SIG-M5 (cell line): Measurements from ENCODE around the gene REXO5.
A peak's percentile ranks its signal among the peaks of the same experiment; 100 is the strongest.
"Not testable (repeated sequence)": the region's sequence is repeated elsewhere in the genome, so short reads cannot be mapped to it uniquely, and the experiment has no call there.

ENCODE experiments used
- DNase-seq: peaks from one replicate; lab custom pipeline; 2025; lab: John Stamatoyannopoulos, UW

Gene REXO5, protein sequence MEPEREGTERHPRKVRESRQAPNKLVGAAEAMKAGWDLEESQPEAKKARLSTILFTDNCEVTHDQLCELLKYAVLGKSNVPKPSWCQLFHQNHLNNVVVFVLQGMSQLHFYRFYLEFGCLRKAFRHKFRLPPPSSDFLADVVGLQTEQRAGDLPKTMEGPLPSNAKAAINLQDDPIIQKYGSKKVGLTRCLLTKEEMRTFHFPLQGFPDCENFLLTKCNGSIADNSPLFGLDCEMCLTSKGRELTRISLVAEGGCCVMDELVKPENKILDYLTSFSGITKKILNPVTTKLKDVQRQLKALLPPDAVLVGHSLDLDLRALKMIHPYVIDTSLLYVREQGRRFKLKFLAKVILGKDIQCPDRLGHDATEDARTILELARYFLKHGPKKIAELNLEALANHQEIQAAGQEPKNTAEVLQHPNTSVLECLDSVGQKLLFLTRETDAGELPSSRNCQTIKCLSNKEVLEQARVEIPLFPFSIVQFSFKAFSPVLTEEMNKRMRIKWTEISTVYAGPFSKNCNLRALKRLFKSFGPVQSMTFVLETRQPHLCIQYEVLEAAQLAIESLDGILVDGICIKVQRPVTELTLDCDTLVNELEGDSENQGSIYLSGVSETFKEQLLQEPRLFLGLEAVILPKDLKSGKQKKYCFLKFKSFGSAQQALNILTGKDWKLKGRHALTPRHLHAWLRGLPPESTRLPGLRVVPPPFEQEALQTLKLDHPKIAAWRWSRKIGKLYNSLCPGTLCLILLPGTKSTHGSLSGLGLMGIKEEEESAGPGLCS

DNA sequence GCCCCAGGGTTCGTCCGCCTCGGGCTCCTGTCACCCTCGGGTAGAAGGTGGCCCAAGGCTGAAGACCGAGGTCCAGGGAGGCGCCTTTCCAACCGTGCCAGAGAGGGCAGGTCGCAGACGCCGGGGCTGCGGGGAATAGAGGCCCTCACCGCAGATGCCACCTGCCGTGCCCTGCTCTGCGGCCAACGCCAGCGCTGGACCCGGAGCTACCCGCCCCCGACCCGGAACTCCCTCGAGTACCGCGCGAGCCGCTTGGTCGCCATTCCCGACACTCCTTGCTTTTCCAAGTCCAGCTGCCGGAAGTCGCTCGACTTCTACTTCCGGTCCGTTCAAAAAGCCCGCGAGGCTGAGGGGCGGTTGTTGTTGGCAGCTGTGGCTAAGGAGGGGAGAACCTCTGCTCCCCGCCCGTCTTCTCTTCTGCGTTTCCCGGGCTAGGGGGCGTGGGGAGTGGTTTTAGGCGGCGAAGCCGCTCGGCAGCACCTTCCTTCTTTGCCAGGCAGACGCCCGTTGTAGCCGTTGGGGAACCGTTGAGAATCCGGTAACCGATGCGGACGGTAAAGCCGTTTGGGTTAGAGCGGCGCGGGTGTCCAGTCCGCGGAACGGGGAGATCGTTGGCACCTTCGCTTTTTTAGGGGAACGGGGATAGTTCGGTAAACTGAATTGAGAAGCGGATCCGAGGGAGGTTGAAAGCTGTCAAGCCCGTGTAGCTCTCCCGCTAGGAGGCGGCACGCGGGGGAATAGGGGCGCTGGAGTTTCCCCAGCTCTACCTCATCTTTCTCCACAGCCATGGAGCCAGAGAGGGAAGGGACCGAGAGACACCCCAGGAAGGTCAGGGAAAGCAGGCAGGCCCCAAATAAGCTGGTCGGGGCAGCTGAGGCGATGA lies at the start of gene REXO5, which contains the start of gene ERI2:
Gene REXO5, plus strand, starts transcription at position 360 of the 883 bp plus-strand sequence. Its CDS starts 427 bp downstream, at position 787.
Gene ERI2, minus strand, starts transcription at position 305 of the 883 bp plus-strand sequence. Its CDS starts 42 bp downstream, at position 263.
- peak; percentile 59 for DNase-seq

DNA sequence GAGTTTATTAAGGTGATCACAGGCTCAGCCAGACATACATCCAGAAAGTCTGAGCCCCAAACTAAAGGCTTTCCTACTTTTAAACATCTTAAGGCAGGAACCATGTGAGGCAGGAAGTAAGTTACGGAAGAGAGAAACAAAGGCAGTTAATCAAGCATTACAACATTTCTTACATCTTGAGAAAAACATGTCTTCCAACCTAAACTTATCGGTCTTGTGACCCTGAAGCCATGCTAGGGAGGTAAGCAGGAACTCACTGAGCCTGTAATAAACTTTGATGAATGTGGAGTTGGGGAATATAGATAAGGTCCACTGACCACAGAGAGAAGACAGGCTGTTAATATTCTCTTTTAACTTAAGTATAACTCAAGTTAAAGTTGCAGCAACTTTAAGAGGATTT lies 46.0 kb upstream of the REXO5 start:
- DNase-seq: no peak

DNA sequence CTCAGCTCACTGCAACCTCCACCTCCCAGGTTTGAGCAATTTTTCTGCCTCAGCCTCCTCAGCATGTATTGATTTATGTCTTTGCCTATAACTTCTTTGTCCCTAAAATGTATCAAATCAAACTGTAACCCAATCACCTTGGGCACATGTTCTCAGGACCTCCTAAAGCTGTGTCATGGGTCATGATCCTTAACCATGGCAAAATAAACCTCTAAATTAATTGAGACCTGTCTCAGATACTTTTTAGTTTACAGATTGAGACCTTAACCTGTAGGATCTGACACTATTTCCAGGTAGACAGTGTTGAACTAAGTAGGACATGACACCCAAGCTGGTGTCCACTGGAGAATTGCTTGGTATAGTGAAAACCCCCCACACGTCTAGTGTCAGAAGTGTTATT lies 45.2 kb upstream of the REXO5 start:
- DNase-seq: no peak

DNA sequence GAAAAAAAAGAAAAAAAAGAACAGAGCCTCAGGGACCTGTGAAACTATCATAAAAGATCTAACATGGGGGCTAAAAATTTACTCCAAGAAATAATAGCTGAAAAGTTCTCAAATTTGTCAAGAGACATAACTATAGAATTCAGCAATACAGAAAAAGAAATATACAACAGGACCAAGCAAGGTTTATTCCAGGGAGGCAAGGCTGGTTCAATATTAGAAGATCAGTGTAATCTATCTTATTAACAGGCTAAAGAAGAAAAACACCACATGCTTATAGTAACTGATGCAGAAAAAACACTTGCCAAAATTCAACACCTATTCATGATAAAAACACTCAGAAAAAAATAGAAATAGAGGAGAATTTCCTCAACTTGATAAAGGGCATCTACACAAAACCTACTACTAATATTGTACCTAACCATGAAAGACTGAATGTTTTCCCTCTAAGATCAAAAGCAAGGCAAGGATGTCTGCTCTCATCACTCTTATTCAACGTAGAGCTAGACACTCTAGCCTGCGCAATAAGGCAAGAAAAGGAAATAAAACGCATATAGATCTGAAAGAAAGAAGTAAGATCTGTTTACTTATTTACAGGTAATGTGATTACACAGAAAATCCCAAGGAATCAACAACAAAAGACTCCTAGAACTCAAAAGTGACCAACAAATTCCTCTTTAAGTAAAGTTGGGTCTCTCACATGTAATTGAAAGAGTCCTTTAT lies 43.8 kb upstream of the REXO5 start:
- no peak for DNase-seq

DNA sequence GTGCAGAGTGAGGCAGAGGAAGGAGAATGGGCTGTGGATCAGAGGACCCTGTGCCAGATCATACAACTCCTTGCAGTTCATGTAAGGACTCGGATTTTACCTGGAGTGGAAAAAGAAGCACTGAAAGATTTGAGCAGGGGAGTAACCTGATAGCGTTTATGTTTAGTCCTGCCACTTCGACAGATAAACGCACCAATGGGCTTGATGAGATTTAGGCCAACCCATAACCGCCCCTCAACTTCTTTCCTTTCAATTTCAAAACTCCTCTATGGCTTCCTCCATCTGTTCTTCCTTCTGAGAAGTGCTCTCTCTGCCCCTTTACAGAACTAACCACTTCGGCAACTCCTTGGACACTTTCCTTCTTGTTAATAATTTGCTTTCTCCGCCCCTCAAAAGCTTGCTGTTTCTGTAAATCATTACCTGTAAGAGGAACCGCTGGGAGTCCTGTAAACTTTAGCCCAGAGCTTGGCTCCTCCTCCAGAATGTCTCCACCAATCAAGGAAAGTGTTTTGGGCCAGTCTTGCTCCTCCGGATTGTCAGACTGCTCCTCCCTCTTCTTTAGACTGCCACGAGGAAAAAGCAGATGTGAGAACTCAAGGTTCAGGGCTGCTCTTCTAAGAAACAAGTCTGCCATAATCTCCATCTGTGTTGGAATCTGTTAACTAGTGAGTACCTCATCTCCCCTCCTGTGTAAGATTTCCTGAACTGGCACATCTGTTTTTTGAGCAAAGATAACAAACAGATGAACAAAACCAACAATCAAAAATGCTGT lies 42.7 kb upstream of the REXO5 start, which contains the start of gene ACSM3:
Gene ACSM3, plus strand, starts transcription at position 554 of the 772 bp plus-strand sequence. CDS start 6,021 bp downstream, outside the sequence.
- no peak for DNase-seq

DNA sequence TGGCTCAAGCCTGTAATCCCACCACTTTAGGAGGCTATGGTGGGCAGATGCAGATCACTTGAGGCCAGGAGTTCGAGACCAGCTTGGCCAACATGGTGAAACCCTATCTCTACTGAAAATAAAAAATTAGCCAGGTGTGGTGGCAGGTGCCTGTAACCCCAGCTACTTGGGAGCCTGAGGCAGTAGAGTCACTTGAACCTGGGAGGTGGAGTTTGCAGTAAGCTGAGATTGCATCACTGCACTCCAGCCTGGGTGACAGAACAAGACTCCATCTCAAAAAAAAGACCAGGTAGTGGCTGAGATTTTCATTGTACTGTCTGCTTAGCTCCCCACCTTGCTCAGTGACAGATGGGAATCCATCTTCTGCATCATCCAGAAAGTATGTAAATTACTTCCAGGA lies 41.9 kb upstream of the REXO5 start:
- not testable (repeated sequence) for DNase-seq

DNA sequence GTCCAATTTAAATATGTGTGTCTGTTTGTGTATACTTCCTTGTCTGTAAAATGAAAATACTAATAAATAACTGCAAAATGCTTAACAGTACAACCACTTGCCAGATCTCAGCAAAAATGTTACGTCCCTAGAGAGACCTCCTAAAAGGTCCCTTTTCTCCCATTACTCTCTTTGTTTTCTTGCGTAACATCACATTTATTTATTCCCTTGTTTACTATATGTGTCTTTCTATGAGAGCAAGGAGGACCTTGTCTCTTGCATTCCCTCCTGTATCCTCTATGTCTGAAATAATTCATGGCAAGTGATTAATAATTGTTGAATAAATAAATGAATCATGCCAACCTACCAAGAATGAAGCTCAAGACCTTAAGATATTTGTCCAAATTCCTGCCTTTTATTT lies 40.6 kb upstream of the REXO5 start:
- DNase-seq: no peak

DNA sequence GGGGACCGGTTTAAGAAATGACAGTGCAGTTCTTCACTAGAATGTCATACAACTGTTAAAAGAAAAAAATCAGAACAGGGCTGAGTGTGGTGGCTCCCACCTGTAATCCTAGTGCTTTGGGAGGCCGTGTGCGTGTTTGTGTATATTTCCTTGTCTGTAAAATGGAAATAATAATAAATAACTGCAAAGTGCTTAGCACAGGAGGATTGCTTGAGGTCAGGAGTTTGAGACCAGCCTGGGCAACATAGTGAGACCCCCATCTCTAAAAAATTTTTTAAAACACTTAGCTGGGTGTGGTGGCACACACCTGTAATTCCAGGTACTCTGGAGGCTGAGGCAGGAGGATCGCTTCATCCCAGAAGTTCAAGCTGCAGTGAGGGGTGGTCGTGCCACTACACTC lies 40.0 kb upstream of the REXO5 start:
- DNase-seq: no peak

DNA sequence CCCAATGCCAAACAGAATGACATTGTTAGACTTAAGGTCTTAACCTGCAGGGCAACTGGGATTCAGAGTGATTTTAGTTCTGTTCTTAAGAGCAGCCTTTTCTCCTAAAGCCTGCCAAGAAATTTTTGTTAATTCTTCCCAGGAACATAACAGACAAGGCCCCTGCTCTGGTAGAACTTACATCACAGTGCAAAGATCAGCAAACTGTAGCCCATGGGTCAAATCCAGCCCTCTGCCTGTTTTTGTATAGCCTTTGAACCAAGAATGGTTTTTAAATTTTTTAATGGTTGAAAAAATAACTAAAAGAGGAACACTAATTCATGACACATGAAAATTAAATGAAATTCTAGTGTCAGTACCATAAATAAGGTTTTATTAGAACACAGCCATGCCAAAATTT lies 38.8 kb upstream of the REXO5 start:
- DNase-seq: no peak

DNA sequence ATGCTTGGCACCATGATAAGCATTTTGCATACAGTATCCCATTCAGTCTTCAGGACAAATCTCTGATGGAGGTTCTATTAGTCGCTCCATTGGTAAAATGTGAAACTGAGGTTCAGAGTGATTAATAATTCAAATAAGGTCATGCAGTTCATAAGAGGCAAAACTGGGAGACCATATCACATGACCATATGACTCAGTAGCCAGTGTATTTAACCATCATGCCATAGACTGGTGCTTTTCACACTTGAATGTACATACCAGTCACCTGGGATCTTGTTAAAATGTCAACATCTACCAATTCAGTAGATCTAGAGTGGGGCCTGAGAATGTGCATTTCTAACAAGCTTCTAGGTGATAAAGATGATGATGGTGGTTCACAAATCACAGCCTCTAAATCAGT lies 38.2 kb upstream of the REXO5 start:
- DNase-seq: no peak

DNA sequence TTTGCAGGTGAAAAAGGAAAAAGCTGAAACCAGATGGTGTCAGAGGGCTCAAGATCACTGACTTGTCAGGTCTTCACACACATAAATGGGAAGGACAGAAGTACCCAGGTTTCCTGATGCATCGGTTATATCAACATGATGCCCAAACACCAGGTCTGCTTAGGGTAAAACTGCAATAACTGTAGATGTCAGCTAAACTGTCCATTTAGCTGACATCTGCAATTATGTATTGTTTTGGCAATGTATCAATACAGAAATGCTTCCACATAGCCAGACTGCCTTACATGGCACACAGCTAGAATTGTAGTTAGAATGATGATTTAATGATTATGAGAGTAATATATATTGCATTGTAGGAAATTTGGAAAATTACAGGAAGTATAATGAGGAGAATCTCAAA lies 37.5 kb upstream of the REXO5 start:
- DNase-seq: no peak

DNA sequence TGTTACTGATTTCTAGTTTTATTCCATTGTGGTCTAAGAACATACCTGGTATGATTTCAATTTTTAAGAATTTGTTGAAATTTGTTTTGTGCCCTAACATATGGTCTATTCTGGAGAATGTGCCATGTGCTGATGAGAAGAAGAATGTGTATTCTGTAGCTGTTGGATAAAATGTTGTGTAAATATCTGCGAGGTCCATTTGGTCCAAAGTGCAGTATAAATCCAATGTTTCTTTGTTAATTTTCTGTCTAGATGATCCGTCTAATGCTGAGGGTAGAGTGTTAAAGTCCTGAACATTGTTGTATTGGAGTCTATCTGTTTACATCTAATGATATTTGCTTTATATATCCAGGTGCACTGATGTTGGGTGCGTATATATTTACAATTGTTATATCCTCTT lies 32.6 kb upstream of the REXO5 start:
- DNase-seq: no peak

DNA sequence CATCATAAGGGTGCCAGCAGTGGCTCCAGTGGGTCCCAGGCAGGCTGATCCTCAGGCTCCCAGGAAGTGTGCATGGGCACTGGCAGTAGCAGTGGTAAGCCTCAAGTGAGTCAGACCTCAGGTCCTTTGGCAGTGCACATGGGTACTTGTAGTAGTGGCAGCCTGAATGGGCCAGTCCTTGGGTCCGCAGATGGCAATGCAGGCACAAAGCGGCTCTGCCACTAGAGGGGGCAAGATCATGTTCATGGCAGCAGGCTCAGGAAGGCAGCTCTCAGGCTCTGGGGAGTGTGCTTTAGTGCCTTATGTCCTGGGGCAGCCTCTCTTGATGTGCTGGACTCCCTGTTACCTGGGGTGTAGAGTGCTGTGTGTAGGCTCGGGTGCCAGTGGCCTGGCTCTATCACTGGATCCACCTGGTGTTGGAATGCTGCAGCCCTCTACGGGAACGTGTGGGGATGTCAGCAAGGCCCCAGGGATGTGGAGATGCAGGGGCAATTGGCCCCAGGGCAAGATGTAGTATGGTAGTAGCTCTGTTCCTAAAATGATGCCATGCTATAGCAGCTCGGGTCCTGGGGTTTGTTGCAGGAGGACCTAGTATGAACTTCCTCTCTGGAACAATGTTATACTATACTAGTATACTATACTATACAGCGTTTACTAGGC lies 31.5 kb upstream of the REXO5 start:
- DNase-seq: peak; percentile 4

DNA sequence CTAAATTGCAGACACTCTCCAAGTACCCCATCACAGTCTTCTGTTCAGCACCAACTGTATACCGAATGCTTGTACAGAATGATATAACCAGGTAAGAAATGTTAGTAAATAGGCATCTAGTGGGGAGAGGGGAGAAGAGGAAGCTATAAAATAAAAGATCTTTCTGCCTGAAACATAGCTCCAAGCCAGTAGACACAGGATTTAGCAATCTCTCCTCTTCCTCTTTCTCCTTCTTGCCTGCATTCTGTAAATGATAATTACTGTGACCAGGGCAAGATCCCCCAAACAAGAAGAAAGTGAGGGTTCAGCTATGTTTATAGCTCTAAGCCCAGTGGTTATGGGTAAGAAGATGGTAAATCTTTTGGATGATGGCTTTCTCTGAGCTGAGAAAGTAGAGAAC lies 24.6 kb upstream of the REXO5 start:
- DNase-seq: peak; percentile 19

DNA sequence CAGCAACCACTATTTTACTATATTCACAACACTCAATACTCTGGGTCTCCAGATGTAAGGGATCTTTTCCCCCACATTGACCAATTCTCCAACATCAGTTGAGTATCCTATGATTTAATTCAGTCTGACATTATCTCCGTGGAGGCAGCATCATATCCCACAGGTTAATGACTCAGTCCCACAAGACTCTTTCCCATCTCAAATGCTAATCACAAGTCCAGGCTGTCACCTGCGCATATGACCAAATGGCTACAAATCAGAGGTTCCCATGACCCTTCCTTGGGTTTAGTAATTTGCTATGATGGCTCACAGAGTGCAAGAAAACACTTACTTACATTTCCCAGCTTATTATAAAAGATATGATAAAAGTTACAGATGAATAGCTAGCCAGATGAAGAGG lies 23.9 kb upstream of the REXO5 start:
- no peak for DNase-seq

DNA sequence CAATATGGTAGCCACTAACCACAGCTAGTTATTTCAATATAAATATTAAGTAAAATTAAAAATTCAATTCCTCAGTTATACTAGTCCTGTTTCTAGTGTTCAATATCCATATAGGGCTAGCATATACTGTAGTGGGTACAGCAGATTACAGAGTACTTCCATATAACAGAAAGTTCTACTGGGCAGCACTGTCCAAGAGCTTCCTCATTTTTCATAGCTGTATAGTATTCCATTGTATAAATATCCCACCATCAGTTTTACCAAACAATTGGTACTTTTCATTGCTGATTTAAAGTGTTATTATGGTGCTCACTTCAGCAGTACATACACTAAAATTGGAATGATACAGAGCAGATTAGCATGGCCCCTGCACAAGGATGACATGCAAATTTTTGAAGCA lies 22.1 kb upstream of the REXO5 start:
- no peak for DNase-seq

DNA sequence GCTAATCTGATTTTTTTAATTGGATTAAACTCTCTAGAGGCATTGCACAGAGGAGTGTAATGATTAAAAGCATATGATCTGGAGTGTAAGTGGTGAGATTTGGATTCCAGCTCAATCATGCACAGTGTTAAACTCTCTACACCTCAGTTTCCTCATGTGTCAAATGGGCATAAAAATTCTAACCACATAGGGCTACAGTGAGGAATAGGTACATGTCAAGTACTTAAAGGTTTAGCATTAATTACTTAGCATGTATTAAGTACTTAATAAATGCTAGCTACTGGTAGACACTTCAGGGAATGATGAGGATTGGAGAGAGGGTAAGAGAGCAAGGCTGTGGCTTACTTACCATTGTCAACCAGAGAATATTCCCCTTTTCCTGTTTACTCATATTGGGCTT lies 17.2 kb upstream of the REXO5 start:
- no peak for DNase-seq

DNA sequence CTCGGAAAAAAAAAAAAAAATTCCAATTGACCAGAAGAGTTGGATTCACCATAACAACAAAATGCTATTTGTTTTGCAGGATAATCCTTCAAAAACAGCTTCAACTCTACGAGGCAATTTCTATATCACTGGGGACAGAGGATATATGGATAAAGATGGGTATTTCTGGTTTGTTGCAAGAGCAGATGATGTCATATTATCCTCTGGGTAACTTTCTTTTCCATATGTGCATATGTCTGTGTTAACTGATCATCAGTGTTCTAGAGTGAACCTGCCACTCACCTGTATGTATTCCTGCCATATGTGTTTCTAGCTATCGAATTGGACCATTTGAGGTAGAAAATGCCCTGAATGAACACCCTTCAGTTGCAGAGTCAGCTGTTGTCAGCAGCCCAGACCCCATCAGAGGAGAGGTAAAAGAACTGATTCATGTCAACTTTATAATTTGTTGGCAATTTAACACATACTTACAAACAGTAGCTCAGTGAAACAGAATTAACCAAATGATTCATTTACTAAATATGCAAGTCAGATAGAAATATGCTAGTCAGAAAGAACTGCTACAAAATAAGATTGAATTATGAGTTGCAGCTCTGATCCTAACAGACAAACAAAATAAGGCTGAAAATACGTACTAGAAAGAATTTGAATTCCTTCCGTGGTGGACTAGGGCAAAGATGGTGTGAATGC lies 14.3 kb upstream of the REXO5 start:
- DNase-seq: no peak

DNA sequence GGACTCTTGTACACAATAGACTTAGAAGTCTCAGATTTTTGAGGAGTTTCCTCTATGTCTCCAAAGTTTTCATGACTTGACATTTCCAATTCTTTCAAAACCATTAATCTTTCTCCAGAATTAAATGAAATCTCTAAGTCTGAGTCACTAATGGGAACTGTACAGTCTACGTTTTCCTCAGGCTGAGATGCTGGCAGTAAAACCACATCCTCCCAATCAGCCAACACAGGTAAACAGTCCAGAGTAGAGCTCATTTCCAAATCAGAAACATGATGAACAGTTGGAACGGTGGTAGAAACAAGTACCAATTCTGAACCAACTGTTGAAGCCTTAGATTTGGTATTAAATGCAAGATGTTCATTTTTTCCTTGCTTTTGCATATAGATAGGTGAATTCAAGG lies 8.0 kb upstream of the REXO5 start:
- DNase-seq: no peak

DNA sequence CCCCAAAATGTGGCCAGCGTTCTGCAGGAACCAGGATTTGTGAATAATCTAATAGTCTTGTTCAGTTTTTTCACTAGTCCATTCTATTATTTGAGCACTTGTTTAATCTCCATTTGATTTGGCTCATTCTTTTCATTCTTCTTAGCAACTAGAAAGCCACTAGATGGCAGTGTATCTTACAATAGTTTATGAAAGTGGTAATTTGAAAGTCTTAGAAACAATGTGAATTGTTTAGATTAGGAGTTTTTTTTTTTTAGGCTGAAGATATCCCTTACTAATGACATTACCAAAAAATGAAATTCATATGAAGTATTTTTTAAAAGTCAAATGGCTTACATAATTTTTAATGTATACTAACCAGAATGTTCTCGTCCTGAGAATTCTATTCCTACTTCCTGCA lies 6.7 kb upstream of the REXO5 start:
- no peak for DNase-seq
